ENCODE data around the gene GABRR3.

DNA sequence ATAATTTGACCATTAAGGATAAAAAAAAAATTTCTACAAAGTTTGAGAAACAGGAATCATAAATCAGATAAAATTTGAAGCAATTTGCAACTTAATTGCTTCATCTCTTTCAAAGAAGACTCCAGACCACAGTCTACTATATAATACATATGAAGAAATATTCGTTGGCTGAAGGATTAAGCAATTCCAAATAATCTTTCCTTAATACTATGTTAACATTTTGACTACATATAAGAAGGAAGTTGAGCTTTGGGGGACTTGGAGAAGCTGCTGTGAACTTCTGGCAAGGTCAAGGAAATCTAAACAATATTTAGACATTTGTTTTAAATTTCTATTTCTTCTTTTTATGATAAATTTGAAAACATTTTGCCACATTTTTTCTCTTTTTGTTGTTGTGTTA is 13.5 kb upstream of the GABRR3 start:
- no peak for TF ChIP-seq CTCF (IDR thresholded peaks at IDR 0.05; ENCODE audit: low read length)
- no peak for TF ChIP-seq EZH2 (IDR thresholded peaks at IDR 0.05; ENCODE audit: borderline replicate concordance, low read length)
